H1 (cell line): Measurements from ENCODE around the gene AANAT. TPM values are rescaled to one million over a fixed set of nuclear protein-coding genes. Genes with fewer than 3 reads are reported as not detected.

Experiments used
- polyA plus RNA-seq, 7 experiments: library from polyadenylated mRNA; depleted of rRNA in 3 of 7; stranded (reverse) in 5 of 7; unstranded in 2 of 7; fragments of >200 nt in 5 of 7; fragments of 200-250 nt in 2 of 7; gene quantifications; 1 replicate in 5 of 7; 2 replicates in 1 of 7; 4 replicates in 1 of 7; pipeline versions ENCODE4 v1.2.1 to v1.2.3, GENCODE V29; 2011 to 2013; ENCODE audit warnings: missing spikeins in 2 of 7, mixed read lengths in 2 of 7
- total RNA-seq: library from RNA; stranded (reverse); fragmentation: NEBNext Ultra II Directional; extraction: Animal tissue kit (Norgen Biotek cat#: 25700); gene quantifications from 2 replicates; pipeline ENCODE4 v1.2.1, GENCODE V29; 2021

AANAT gene
- total and polyA plus RNA-seq, 2 of the 8 experiments (the other 6 are each of a cell fraction or from before 2014, with no cell fraction given), result 0.53 TPM; not detected in 1

Other genes with a start within 250 kb of the AANAT start
- gene RNF157, start 227.1 kb upstream of the AANAT start, total RNA-seq, result 13.4 and 14.9 TPM in 2 replicates
- gene RNF157, start 227.1 kb upstream of the AANAT start, polyA plus RNA-seq (2011; rRNA removed), result 16.7 and 20.2 TPM in 2 replicates
- 22.6 and 25.6 TPM in 2 replicates for gene UBALD2, start 202.3 kb upstream of the AANAT start, total RNA-seq
- gene UBALD2, start 202.3 kb upstream of the AANAT start, polyA plus RNA-seq (2011; rRNA removed), result 17.8 and 26.8 TPM in 2 replicates
- 2.8 and 3.2 TPM in 2 replicates for gene QRICH2, start 159.3 kb upstream of the AANAT start, total RNA-seq
- gene QRICH2, start 159.3 kb upstream of the AANAT start, polyA plus RNA-seq (2011; rRNA removed), result 3.8 and 4.9 TPM in 2 replicates
- 42.8 and 54.2 TPM in 2 replicates for gene PRPSAP1, start 113.7 kb upstream of the AANAT start, total RNA-seq
- 32.0 and 42.5 TPM in 2 replicates for gene PRPSAP1, start 113.7 kb upstream of the AANAT start, polyA plus RNA-seq (2011; rRNA removed)
- 2.4 and 2.6 TPM in 2 replicates for gene SPHK1, start 83.0 kb upstream of the AANAT start, total RNA-seq
- gene SPHK1, start 83.0 kb upstream of the AANAT start, polyA plus RNA-seq (2011; rRNA removed), result 2.4 and 4.6 TPM in 2 replicates
- 63.0 and 65.6 TPM in 2 replicates for gene UBE2O, start 14.5 kb upstream of the AANAT start, total RNA-seq
- 24.4 and 34.1 TPM in 2 replicates for gene UBE2O, start 14.5 kb upstream of the AANAT start, polyA plus RNA-seq (2011; rRNA removed)
- 25.9 and 26.2 TPM in 2 replicates for gene RHBDF2, start 33.8 kb downstream of the AANAT start, total RNA-seq
- 21.2 and 27.9 TPM in 2 replicates for gene RHBDF2, start 33.8 kb downstream of the AANAT start, polyA plus RNA-seq (2011; rRNA removed)
- gene CYGB, start 70.1 kb downstream of the AANAT start, total RNA-seq, result 3.7 and 4.0 TPM in 2 replicates
- gene CYGB, start 70.1 kb downstream of the AANAT start, polyA plus RNA-seq (2011; rRNA removed), result 2.7 and 3.3 TPM in 2 replicates
- gene PRCD, start 72.4 kb downstream of the AANAT start, total RNA-seq, result 1.4 and 2.1 TPM in 2 replicates
- gene PRCD, start 72.4 kb downstream of the AANAT start, polyA plus RNA-seq (2011; rRNA removed), result 0.77 and 1.1 TPM in 2 replicates
- not detected in 2 replicates for gene ST6GALNAC2, start 118.3 kb downstream of the AANAT start, total RNA-seq
- gene ST6GALNAC2, start 118.3 kb downstream of the AANAT start, polyA plus RNA-seq (2011; rRNA removed), result 0.09 TPM in 1 of 2 replicates, not detected in the other
- not detected in 2 replicates for gene ST6GALNAC1, start 176.2 kb downstream of the AANAT start, total RNA-seq
- gene ST6GALNAC1, start 176.2 kb downstream of the AANAT start, polyA plus RNA-seq (2011; rRNA removed), result not detected in 2 replicates
- 21.3 and 26.6 TPM in 2 replicates for gene MXRA7, start 243.4 kb downstream of the AANAT start, total RNA-seq
- gene MXRA7, start 243.4 kb downstream of the AANAT start, polyA plus RNA-seq (2011; rRNA removed), result 12.8 and 17.8 TPM in 2 replicates